Panc1 (cell line): Measurements from ENCODE around the gene LLPH. TPM values are rescaled to one million over a fixed set of nuclear protein-coding genes. Genes with fewer than 3 reads are reported as not detected.

Source experiments
- ATAC-seq: fragments of 200-7000 bp; cut with Tn5 transposase; 2 replicates; pipeline ENCODE4 v1.9.1; 2020; ENCODE audit warnings: mild to moderate bottlenecking, moderate library complexity
- BruUV-seq: library from RNA; stranded (reverse); fragments of 400-500 nt; replicated peaks from 2 replicates; lab custom pipeline; 2021; lab: Mats Ljungman, UMichigan
- CTCF ChIA-PET: fragments of 300-600 bp; sonication (Branson Sonifier 250); formaldehyde crosslinking; loops from one replicate; lab custom pipeline; 2022; ENCODE audit warnings: antibody characterized with exemption; lab: Charles Lee
- POLR2A ChIA-PET: fragments of 300-600 bp; sonication (Branson Sonifier 250); formaldehyde crosslinking; loops from one replicate; lab custom pipeline; 2022; ENCODE audit warnings: antibody characterized with exemption; lab: Charles Lee
- DNase-seq: peaks from one replicate; pipeline ENCODE4 v3.0.0-alpha.2; 2010; ENCODE audit warnings: low read depth, low spot score
- H3K27ac ChIP-seq: 2 replicates; pipeline ENCODE4 v1.5.1; 2011; ENCODE audit warnings: mild to moderate bottlenecking, low read length, inconsistent platforms
- H3K27me3 ChIP-seq: fragments of 200-500 bp; sonication (Bioruptor generic); 2 replicates; pipeline ENCODE4 v1.6.0; 2014; ENCODE audit warnings: low read length, inconsistent platforms; ENCODE audit not compliant: control insufficient read depth, insufficient read depth
- H3K36me3 ChIP-seq: fragments of 200-500 bp; sonication (Bioruptor generic); 2 replicates; pipeline ENCODE4 v1.5.1; 2014; ENCODE audit warnings: inconsistent platforms, mild to moderate bottlenecking, low read length, moderate library complexity; ENCODE audit not compliant: control insufficient read depth, insufficient read depth
- H3K4me1 ChIP-seq: 2 replicates; pipeline ENCODE4 v1.5.1; 2011; ENCODE audit warnings: inconsistent platforms, mild to moderate bottlenecking, low read length, moderate library complexity; ENCODE audit not compliant: control insufficient read depth, insufficient read depth
- H3K4me3 ChIP-seq, 2 experiments: 2 replicates each; pipeline ENCODE4 v1.5.1; 2011 to 2012; ENCODE audit warnings: low read depth in 2 of 2, low read length in 2 of 2, mild to moderate bottlenecking in 2 of 2, inconsistent platforms in 1 of 2, moderate library complexity in 1 of 2
- H3K9me3 ChIP-seq: fragments of 200-500 bp; sonication (Bioruptor generic); 2 replicates; pipeline ENCODE4 v1.5.1; 2014; ENCODE audit warnings: low read depth, mild to moderate bottlenecking, inconsistent platforms, low read length, moderate library complexity; ENCODE audit not compliant: control insufficient read depth, insufficient read depth
- CTCF ChIP-seq: fragments of 450-650 bp; IDR thresholded peaks from 2 replicates; pipeline ENCODE4 v1.5.1; 2017; ENCODE audit warnings: mild to moderate bottlenecking
- POLR2AphosphoS5 ChIP-seq: IDR thresholded peaks from 2 replicates; pipeline ENCODE4 v1.6.1; 2012; ENCODE audit warnings: mild to moderate bottlenecking, low read depth, low read length, moderate library complexity
- REST ChIP-seq, 2 experiments: IDR thresholded peaks; 2 replicates each; pipeline ENCODE4 v1.6.1; 2011 to 2012; ENCODE audit warnings: low read depth in 2 of 2, control low read depth in 1 of 2, low read length in 1 of 2, mild to moderate bottlenecking in 1 of 2, moderate library complexity in 1 of 2; ENCODE audit not compliant: insufficient read depth in 1 of 2
- SIN3A ChIP-seq: IDR thresholded peaks from 2 replicates; pipeline ENCODE4 v1.6.1; 2012; ENCODE audit warnings: low read depth, mild to moderate bottlenecking, low read length, moderate library complexity, borderline replicate concordance; ENCODE audit not compliant: insufficient read depth
- TCF7L2 ChIP-seq: IDR thresholded peaks from 2 replicates; pipeline ENCODE4 v1.6.1; 2011; ENCODE audit warnings: mild to moderate bottlenecking, low read depth, low read length, inconsistent platforms
- in situ Hi-C: cut with HindIII; loops from 2 replicates; pipeline ENCODE4 v1.10.0; 2016; ENCODE audit warnings: low sequenced_read_pairs, low pct_unique_long_range_greater_than_20kb
- intact Hi-C: fragments of 100-400 bp; cut with micrococcal nuclease; formaldehyde crosslinking; loops from one replicate; pipeline ENCODE4 v1.10.0; 2022; ENCODE audit not compliant: unreplicated experiment
- total RNA-seq: library from RNA; stranded (reverse); gene quantifications from one replicate; pipeline ENCODE4 v1.2.1, GENCODE V29; 2021; ENCODE audit not compliant: unreplicated experiment

LLPH gene
- total RNA-seq, 1 experiment from 2014 or later, result 40.5 TPM

GRCh38 chr12:66141299-66141698 is 10.7 kb upstream of the LLPH start:
- ChIA-PET CTCF (no interaction called here), POLR2A (no interaction called here)
- peaks cover 28% of the 10 kb centered on the region for H3K36me3 ChIP-seq
- intact Hi-C loops (loop anchor here (10.0 kb wide), 1 partner anchor 264 kb away; no protein-coding TSS in a partner anchor), in situ Hi-C loops (no loop called here)
- BruUV-seq, result no TSS peak
- no peak for TF ChIP-seq POLR2AphosphoS5
- TF ChIP-seq CTCF, result no peak
- no peak for TF ChIP-seq SIN3A
- no peak for TF ChIP-seq TCF7L2
- TF ChIP-seq REST (IDR thresholded peaks at IDR 0.05; ENCODE audit: insufficient read depth in 1 of 2, low read depth in 2 of 2, low read length in 1 of 2), result no peak
- no peak for ATAC-seq
- H3K4me1 ChIP-seq, result peaks cover 3% of the 10 kb centered on the region; the same call in 1 of the 2 replicates
- no peak overlapping the region for H3K4me3 ChIP-seq
- no peaks in the 10 kb centered on the region for H3K27me3 ChIP-seq
- H3K9me3 ChIP-seq, result peaks cover 37% of the 10 kb centered on the region
- no peak overlapping the region for H3K27ac ChIP-seq
- no peak for DNase-seq

- H3K4me3 ChIP-seq, result no peak overlapping the region
- H3K27me3 ChIP-seq, result no peaks in the 10 kb centered on the region
- ChIA-PET CTCF (no interaction called here), POLR2A (no interaction called here)
- in situ Hi-C loops, result no loop called here
- ATAC-seq (no peak), DNase-seq (no peak)
- TF ChIP-seq CTCF (no peak), REST (IDR thresholded peaks at IDR 0.05; ENCODE audit: insufficient read depth in 1 of 2, low read depth in 2 of 2, low read length in 1 of 2) (no peak), POLR2AphosphoS5 (no peak), SIN3A (no peak)
- H3K36me3 ChIP-seq, result peaks cover 31% of the 10 kb centered on the region
- peaks cover 3% of the 10 kb centered on the region; the same call in 1 of the 2 replicates for H3K4me1 ChIP-seq
- H3K27ac ChIP-seq, result no peak overlapping the region
- intact Hi-C loops, result loop anchor here (10.0 kb wide), 1 partner anchor 264 kb away; no protein-coding TSS in a partner anchor
- H3K9me3 ChIP-seq, result peaks cover 37% of the 10 kb centered on the region
- no TSS peak for BruUV-seq
Observed at GRCh38 chr12:66140731-66141130, 10.2 kb upstream of the LLPH start.
